WI38 (cell line): ENCODE results near the gene LRP1B.

Source experiments
- H3K4me3 ChIP-seq: 2 replicates; pipeline ENCODE4 v1.5.1; 2011; ENCODE audit warnings: low read depth, mild to moderate bottlenecking, control low read depth, low read length
- CTCF ChIP-seq: IDR thresholded peaks from 2 replicates; pipeline ENCODE4 v1.5.1; 2012; ENCODE audit warnings: low read depth, mild to moderate bottlenecking, control low read depth, low read length

Gene LRP1B

GRCh38 chr2:142033393-142033792, 97.4 kb downstream of the LRP1B start:
- H3K4me3 ChIP-seq: no peak overlapping the region
- TF ChIP-seq CTCF: no peak

- no peak overlapping the region for H3K4me3 ChIP-seq
- no peak for TF ChIP-seq CTCF
These were observed 99.2 kb downstream of the LRP1B start for GRCh38 chr2:142031656-142032055.

DNA sequence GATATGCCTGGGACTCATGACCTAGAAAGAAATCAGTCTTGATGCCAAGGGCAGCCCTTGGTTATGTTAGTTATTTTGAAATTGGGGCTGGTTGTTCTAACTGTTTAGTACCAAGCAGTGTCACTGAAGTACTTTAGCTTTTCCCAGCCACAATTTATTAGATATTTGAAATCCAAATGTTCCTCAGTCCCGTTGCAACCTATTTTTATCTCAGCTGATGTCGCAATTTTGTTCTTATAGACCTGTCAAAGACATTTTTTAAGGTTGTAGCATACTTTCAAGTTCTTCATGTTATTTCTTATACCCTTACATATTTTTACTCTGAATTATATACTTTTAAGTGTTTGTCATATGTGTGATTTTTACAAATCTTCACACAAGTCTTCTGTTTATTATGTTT, 100.1 kb downstream of the LRP1B start:
- TF ChIP-seq CTCF: no peak
- H3K4me3 ChIP-seq: no peak overlapping the region

DNA sequence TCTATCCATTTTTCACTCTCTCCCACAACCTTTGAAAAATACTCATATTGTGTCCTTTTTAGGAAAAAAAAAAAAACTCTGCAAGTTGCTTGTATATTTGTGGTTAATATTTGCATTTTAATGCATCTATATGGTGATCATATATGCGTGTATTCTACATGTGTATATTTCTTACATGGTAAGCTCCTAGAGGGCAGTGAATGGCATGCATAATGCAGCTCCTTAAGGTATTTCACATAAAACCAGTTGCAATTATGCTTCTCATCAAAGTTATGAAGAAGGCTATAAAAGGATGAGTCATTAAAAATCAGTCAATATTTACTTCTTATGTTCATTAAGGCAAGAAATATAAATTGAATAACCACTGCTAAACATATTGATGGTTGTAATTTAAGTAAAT, 100.8 kb downstream of the LRP1B start:
- no peak overlapping the region for H3K4me3 ChIP-seq
- TF ChIP-seq CTCF: no peak

- H3K4me3 ChIP-seq: no peak overlapping the region
- no peak for TF ChIP-seq CTCF
These were observed 105.4 kb downstream of the LRP1B start for GRCh38 chr2:142025394-142025793.

DNA sequence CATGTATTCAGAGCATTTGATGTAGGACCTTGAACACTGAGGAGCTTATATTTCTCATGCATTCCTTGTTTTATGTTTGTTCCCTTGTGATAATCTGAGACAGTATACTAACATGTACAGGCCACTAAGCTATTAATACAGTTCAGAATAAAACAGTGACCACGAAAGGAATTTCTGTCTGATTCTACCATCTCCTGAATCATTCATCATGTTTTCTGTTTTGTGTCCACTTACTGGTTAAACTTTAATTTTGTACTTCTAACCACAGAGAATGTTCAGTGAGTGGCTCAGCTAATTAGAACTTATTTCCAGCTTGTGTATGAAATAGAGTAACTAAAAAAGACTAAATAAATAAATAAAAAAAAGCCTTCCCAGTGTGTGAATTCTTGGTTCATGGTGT, 110.4 kb downstream of the LRP1B start:
- no peak for TF ChIP-seq CTCF
- no peak overlapping the region for H3K4me3 ChIP-seq

GRCh38 chr2:142014536-142014935, 116.3 kb downstream of the LRP1B start:
- no peak overlapping the region for H3K4me3 ChIP-seq

More at GRCh38 chr2:142014536-142014935, 116.3 kb downstream of the LRP1B start:
- no peak for TF ChIP-seq CTCF
